ENCODE measurements around the gene GALNT10. TPM values are rescaled to one million over a fixed set of nuclear protein-coding genes. Genes with fewer than 3 reads are reported as not detected.

Gene GALNT10
- total RNA-seq, 1 experiment from 2014 or later = 27.8 TPM

GRCh38 chr5:154388842-154389241 lies 198.3 kb downstream of the GALNT10 start:
- Histone ChIP-seq H3K27ac (ENCODE audit: low read depth, low read length) (no peak overlapping the region), H3K27me3 (ENCODE audit: insufficient read depth, low read length) (no peaks in the 10 kb centered on the region), H3K4me2 (ENCODE audit: low read length) (no peak overlapping the region), H3K36me3 (ENCODE audit: control insufficient read depth in 1 of 2, insufficient read depth in 2 of 2, low read length in 2 of 2) (no peaks in the 10 kb centered on the region), H3K4me3 (replicated peaks in 1 of 2; ENCODE audit: low read depth in 1 of 2, low read length in 2 of 2) (no peak overlapping the region), H2AFZ (ENCODE audit: low read depth, low read length, poor library complexity, severe bottlenecking) (no peak overlapping the region), H4K20me1 (ENCODE audit: insufficient read depth) (no peaks in the 10 kb centered on the region), H3K79me2 (ENCODE audit: insufficient read depth, low read length) (no peaks in the 10 kb centered on the region), H3K4me1 (ENCODE audit: control insufficient read depth in 1 of 2, insufficient read depth in 2 of 2, low read length in 2 of 2) (peaks cover under 1 to 10% of the 10 kb centered on the region in 2 experiments; a peak in 3 of 4 replicates), H3K9me3 (ENCODE audit: control insufficient read depth in 1 of 2, insufficient read depth in 1 of 2, low read depth in 1 of 2, low read length in 2 of 2) (no peaks in the 10 kb centered on the region), H3K9ac (ENCODE audit: low read length) (no peak overlapping the region), H3K9me2 (ENCODE audit: insufficient read depth) (no peaks in the 10 kb centered on the region)
- intact Hi-C loops (cut with micrococcal nuclease) = no loop called here
- no peak for TF ChIP-seq FOSL1 (IDR thresholded peaks at IDR 0.05; ENCODE audit: low read depth)
- TF ChIP-seq ZFX (IDR thresholded peaks at IDR 0.05) = no peak
- TF ChIP-seq SP1 (IDR thresholded peaks at IDR 0.05; ENCODE audit: low read depth) = no peak
- TF ChIP-seq, protein P1, sequence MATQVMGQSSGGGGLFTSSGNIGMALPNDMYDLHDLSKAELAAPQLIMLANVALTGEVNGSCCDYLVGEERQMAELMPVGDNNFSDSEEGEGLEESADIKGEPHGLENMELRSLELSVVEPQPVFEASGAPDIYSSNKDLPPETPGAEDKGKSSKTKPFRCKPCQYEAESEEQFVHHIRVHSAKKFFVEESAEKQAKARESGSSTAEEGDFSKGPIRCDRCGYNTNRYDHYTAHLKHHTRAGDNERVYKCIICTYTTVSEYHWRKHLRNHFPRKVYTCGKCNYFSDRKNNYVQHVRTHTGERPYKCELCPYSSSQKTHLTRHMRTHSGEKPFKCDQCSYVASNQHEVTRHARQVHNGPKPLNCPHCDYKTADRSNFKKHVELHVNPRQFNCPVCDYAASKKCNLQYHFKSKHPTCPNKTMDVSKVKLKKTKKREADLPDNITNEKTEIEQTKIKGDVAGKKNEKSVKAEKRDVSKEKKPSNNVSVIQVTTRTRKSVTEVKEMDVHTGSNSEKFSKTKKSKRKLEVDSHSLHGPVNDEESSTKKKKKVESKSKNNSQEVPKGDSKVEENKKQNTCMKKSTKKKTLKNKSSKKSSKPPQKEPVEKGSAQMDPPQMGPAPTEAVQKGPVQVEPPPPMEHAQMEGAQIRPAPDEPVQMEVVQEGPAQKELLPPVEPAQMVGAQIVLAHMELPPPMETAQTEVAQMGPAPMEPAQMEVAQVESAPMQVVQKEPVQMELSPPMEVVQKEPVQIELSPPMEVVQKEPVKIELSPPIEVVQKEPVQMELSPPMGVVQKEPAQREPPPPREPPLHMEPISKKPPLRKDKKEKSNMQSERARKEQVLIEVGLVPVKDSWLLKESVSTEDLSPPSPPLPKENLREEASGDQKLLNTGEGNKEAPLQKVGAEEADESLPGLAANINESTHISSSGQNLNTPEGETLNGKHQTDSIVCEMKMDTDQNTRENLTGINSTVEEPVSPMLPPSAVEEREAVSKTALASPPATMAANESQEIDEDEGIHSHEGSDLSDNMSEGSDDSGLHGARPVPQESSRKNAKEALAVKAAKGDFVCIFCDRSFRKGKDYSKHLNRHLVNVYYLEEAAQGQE (IDR thresholded peaks at IDR 0.05; ENCODE audit: low read depth) = no peak
- no peak for TF ChIP-seq ZNF274 (IDR thresholded peaks at IDR 0.05; ENCODE audit: low read depth, low read length)
- no peak for TF ChIP-seq SRF (IDR thresholded peaks at IDR 0.05; ENCODE audit: low read depth)
- TF ChIP-seq, protein P2, sequence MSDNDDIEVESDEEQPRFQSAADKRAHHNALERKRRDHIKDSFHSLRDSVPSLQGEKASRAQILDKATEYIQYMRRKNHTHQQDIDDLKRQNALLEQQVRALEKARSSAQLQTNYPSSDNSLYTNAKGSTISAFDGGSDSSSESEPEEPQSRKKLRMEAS (IDR thresholded peaks at IDR 0.05) = no peak
- no peak for ATAC-seq
- BruUV-seq (replicated peaks) = no TSS peak
- ChIA-PET RAD21 (ENCODE audit: low non-redundant PET in 1 of 2, low total read pairs in 2 of 2, uncharacterized antibody in 2 of 2, unreplicated experiment in 2 of 2) (no interaction called here), POLR2A (no interaction called here), CTCF (no interaction called here)
- DNase-seq (ENCODE audit: low read depth, low spot score) = no peak

- BruUV-seq (replicated peaks) = no TSS peak
- H3K27ac ChIP-seq (ENCODE audit: low read depth, low read length) = no peak overlapping the region
- H3K4me2 ChIP-seq (ENCODE audit: low read length) = no peak overlapping the region
- peaks cover 8 to 20% of the 10 kb centered on the region in 2 experiments; a peak in 3 of 4 replicates for H3K4me1 ChIP-seq (ENCODE audit: control insufficient read depth in 1 of 2, insufficient read depth in 2 of 2, low read length in 2 of 2)
- H3K36me3 ChIP-seq (ENCODE audit: control insufficient read depth in 1 of 2, insufficient read depth in 2 of 2, low read length in 2 of 2) = no peaks in the 10 kb centered on the region
- CTCF ChIA-PET = no interaction called here
- POLR2A ChIA-PET = no interaction called here
- intact Hi-C loops (cut with micrococcal nuclease) = no loop called here
- no peaks in the 10 kb centered on the region for H3K79me2 ChIP-seq (ENCODE audit: insufficient read depth, low read length)
- no peak overlapping the region for H3K9ac ChIP-seq (ENCODE audit: low read length)
- ATAC-seq (no peak), DNase-seq (ENCODE audit: low read depth, low spot score) (no peak)
- no peak overlapping the region for H3K4me3 ChIP-seq (replicated peaks in 1 of 2; ENCODE audit: low read depth in 1 of 2, low read length in 2 of 2)
- H3K9me2 ChIP-seq (ENCODE audit: insufficient read depth) = no peaks in the 10 kb centered on the region
- no peak overlapping the region for H2AFZ ChIP-seq (ENCODE audit: low read depth, low read length, poor library complexity, severe bottlenecking)
- H4K20me1 ChIP-seq (ENCODE audit: insufficient read depth) = no peaks in the 10 kb centered on the region
- no peaks in the 10 kb centered on the region for H3K9me3 ChIP-seq (ENCODE audit: control insufficient read depth in 1 of 2, insufficient read depth in 1 of 2, low read depth in 1 of 2, low read length in 2 of 2)
- no peaks in the 10 kb centered on the region for H3K27me3 ChIP-seq (ENCODE audit: insufficient read depth, low read length)
- RAD21 ChIA-PET (ENCODE audit: low non-redundant PET in 1 of 2, low total read pairs in 2 of 2, uncharacterized antibody in 2 of 2, unreplicated experiment in 2 of 2) = no interaction called here
- no peak for TF ChIP-seq CEBPB (IDR thresholded peaks at IDR 0.05; ENCODE audit: low read depth)
- TF ChIP-seq, protein P3, sequence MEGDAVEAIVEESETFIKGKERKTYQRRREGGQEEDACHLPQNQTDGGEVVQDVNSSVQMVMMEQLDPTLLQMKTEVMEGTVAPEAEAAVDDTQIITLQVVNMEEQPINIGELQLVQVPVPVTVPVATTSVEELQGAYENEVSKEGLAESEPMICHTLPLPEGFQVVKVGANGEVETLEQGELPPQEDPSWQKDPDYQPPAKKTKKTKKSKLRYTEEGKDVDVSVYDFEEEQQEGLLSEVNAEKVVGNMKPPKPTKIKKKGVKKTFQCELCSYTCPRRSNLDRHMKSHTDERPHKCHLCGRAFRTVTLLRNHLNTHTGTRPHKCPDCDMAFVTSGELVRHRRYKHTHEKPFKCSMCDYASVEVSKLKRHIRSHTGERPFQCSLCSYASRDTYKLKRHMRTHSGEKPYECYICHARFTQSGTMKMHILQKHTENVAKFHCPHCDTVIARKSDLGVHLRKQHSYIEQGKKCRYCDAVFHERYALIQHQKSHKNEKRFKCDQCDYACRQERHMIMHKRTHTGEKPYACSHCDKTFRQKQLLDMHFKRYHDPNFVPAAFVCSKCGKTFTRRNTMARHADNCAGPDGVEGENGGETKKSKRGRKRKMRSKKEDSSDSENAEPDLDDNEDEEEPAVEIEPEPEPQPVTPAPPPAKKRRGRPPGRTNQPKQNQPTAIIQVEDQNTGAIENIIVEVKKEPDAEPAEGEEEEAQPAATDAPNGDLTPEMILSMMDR (IDR thresholded peaks at IDR 0.05 in 2 of 3, conservative IDR thresholded peaks at IDR 0.05 in 1 of 3; ENCODE audit: borderline replicate concordance in 1 of 3, insufficient read depth in 1 of 3, low read depth in 2 of 3, low read length in 2 of 3) = no peak
- TF ChIP-seq EGR1 (IDR thresholded peaks at IDR 0.05; ENCODE audit: low read depth) = no peak
- TF ChIP-seq, protein P1 (IDR thresholded peaks at IDR 0.05; ENCODE audit: low read depth) = no peak
- TF ChIP-seq TCF7L2 (IDR thresholded peaks at IDR 0.05; ENCODE audit: borderline replicate concordance, extremely low read depth, insufficient read depth, insufficient read length) = no peak
- no peak for TF ChIP-seq CBX3 (IDR thresholded peaks at IDR 0.05; ENCODE audit: low read depth)
Measured at GRCh38 chr5:154390096-154390495, 199.6 kb downstream of the GALNT10 start.

All from HCT116 (cell line).